Glutamatergic neuron (in vitro differentiated cells): ENCODE measurements around the gene OR2F2. TPM values are rescaled to one million over a fixed set of nuclear protein-coding genes. Genes with fewer than 3 reads are reported as not detected.

Experiments used
- DNase-seq: peaks from one replicate; pipeline ENCODE4 v3.0.0; 2022
- H3K27ac Mint-ChIP-seq: one replicate; pipeline ENCODE4 v1.8.0; 2020; ENCODE audit warnings: mild to moderate bottlenecking, mixed read lengths, inconsistent platforms; ENCODE audit not compliant: unreplicated experiment
- H3K27me3 Mint-ChIP-seq: one replicate; pipeline ENCODE4 v1.8.0; 2020; ENCODE audit warnings: mild to moderate bottlenecking, moderate library complexity, mixed read lengths, inconsistent platforms; ENCODE audit not compliant: unreplicated experiment
- H3K36me3 Mint-ChIP-seq: one replicate; pipeline ENCODE4 v1.8.0; 2020; ENCODE audit warnings: mild to moderate bottlenecking, mixed read lengths, inconsistent platforms; ENCODE audit not compliant: unreplicated experiment
- H3K4me1 Mint-ChIP-seq: one replicate; pipeline ENCODE4 v1.8.0; 2020; ENCODE audit warnings: mild to moderate bottlenecking, low read depth, mixed read lengths, inconsistent platforms; ENCODE audit not compliant: unreplicated experiment
- H3K4me3 Mint-ChIP-seq: one replicate; pipeline ENCODE4 v1.8.0; 2020; ENCODE audit warnings: mild to moderate bottlenecking, mixed read lengths, inconsistent platforms; ENCODE audit not compliant: unreplicated experiment
- H3K9me3 Mint-ChIP-seq: one replicate; pipeline ENCODE4 v1.8.0; 2020; ENCODE audit warnings: mild to moderate bottlenecking, moderate library complexity, mixed read lengths, inconsistent platforms; ENCODE audit not compliant: unreplicated experiment
- CTCF ChIP-seq: fragments of 200-600 bp; sonication (generic); IDR thresholded peaks from one replicate; pipeline ENCODE4 v1.5.0; 2021; ENCODE audit not compliant: partially characterized antibody, unreplicated experiment
- total RNA-seq: library from RNA; stranded (reverse); fragmentation: NEBNext Ultra II Directional; extraction: Animal tissue kit (Norgen Biotek cat#: 25700); gene quantifications from one replicate; pipeline ENCODE4 v1.2.1, GENCODE V29; 2021; ENCODE audit not compliant: unreplicated experiment

OR2F2 gene
- total RNA-seq, 1 donor from 2014 or later, result not detected

DNA sequence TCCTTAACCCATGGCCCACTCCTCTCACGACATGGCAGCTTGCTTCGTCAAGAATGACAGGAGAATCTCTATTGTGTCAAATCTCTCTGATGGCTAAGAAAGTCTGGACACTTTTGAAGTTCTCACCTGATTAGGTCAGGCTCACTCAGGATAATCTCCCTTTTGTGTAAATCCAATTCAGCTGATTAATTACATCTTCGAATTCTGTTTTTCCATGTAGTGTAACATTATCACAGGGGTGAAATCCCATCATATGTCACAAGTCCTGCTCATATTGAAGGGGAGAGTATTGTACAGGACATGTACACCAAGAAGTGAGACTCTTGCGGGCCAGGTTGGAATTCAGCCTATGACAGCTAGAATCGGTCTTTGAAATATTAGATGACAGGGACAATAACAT lies 48.9 kb downstream of the OR2F2 start:
- no peak for TF ChIP-seq CTCF
- Mint-ChIP-seq H3K27me3 (peaks cover 2% of the 10 kb centered on the region), H3K4me3 (no peak overlapping the region), H3K27ac (no peak overlapping the region), H3K4me1 (no peaks in the 10 kb centered on the region), H3K36me3 (no peaks in the 10 kb centered on the region), H3K9me3 (no peaks in the 10 kb centered on the region)
- no peak for DNase-seq

Other genes starting within 250 kb of the OR2F2 start
- gene CTAGE6, start 177.5 kb upstream of the OR2F2 start, total RNA-seq, result not detected
- 268 TPM for gene TCAF1, start 33.1 kb upstream of the OR2F2 start, total RNA-seq
- not detected for gene OR2F1, start 19.6 kb downstream of the OR2F2 start, total RNA-seq
- gene OR6B1, start 65.1 kb downstream of the OR2F2 start, total RNA-seq, result not detected
- not detected for gene OR2A5, start 113.7 kb downstream of the OR2F2 start, total RNA-seq
- not detected for gene OR2A25, start 134.6 kb downstream of the OR2F2 start, total RNA-seq
- not detected for gene OR2A12, start 151.0 kb downstream of the OR2F2 start, total RNA-seq
- not detected for gene OR2A2, start 174.3 kb downstream of the OR2F2 start, total RNA-seq
- not detected for gene OR2A14, start 187.9 kb downstream of the OR2F2 start, total RNA-seq
- gene CTAGE4, start 248.2 kb downstream of the OR2F2 start, total RNA-seq, result 0.17 TPM